GM12891 (cell line): ENCODE data around the gene SLC66A2.

Source experiments
- POLR2A ChIP-seq: IDR thresholded peaks from 2 replicates; pipeline ENCODE4 v1.6.1; 2011; ENCODE audit warnings: low read depth, low read length, control low read depth
- POLR2AphosphoS5 ChIP-seq: IDR thresholded peaks from 2 replicates; pipeline ENCODE4 v1.6.1; 2011; ENCODE audit warnings: low read depth, low read length, control low read depth

GRCh38 chr18:79949697-79950487, 1.6 kb downstream of the SLC66A2 start:
- no peak for TF ChIP-seq POLR2A
- no peak for TF ChIP-seq POLR2AphosphoS5
